Caco-2 (cell line): Measurements from ENCODE around the gene ZNF469. TPM values are rescaled to one million over a fixed set of nuclear protein-coding genes. Genes with fewer than 3 reads are reported as not detected.

Source experiments
- BruUV-seq: library from RNA; stranded (reverse); fragments of 400-500 nt; replicated peaks from 2 replicates; lab custom pipeline; 2021; lab: Mats Ljungman, UMichigan
- CTCF ChIA-PET: fragments of 300-600 bp; sonication (Branson Sonifier 250); formaldehyde crosslinking; loops from one replicate; lab custom pipeline; 2022; ENCODE audit warnings: antibody characterized with exemption; lab: Charles Lee
- POLR2A ChIA-PET: fragments of 300-600 bp; sonication (Branson Sonifier 250); formaldehyde crosslinking; loops from one replicate; lab custom pipeline; 2022; ENCODE audit warnings: antibody characterized with exemption; lab: Charles Lee
- DNase-seq, 2 experiments: peaks; one replicate each; pipeline versions ENCODE4 v3.0.0 to v3.0.0-alpha.2; 2020 to 2022
- H3K27me3 ChIP-seq: replicated peaks from 2 replicates; pipeline ENCODE4 v1.6.0; 2011; ENCODE audit warnings: low read length; ENCODE audit not compliant: control insufficient read depth, insufficient read depth
- H3K36me3 ChIP-seq: 2 replicates; pipeline ENCODE4 v1.5.1; 2011; ENCODE audit warnings: low read length; ENCODE audit not compliant: control insufficient read depth, insufficient read depth
- H3K4me1 ChIP-seq: fragments of 250-450 bp; sonication (Bioruptor Pico); 2 replicates; pipeline ENCODE4 v1.5.1; 2020; ENCODE audit warnings: mild to moderate bottlenecking
- H3K4me3 ChIP-seq: 2 replicates; pipeline ENCODE4 v1.5.1; 2011; ENCODE audit warnings: low read depth, mild to moderate bottlenecking, control low read depth, low read length
- H3K9me3 ChIP-seq: fragments of 250-450 bp; sonication (Bioruptor Pico); 2 replicates; pipeline ENCODE4 v1.5.1; 2020; ENCODE audit warnings: mild to moderate bottlenecking, moderate library complexity
- H3K27ac Mint-ChIP-seq: one replicate; pipeline ENCODE4 v1.8.0; 2022; ENCODE audit warnings: mixed read lengths; ENCODE audit not compliant: unreplicated experiment
- H3K27me3 Mint-ChIP-seq: one replicate; pipeline ENCODE4 v1.8.0; 2022; ENCODE audit warnings: mixed read lengths; ENCODE audit not compliant: insufficient read depth, unreplicated experiment
- H3K36me3 Mint-ChIP-seq: one replicate; pipeline ENCODE4 v1.8.0; 2022; ENCODE audit warnings: mild to moderate bottlenecking, mixed read lengths; ENCODE audit not compliant: insufficient read depth, unreplicated experiment
- H3K4me1 Mint-ChIP-seq: one replicate; pipeline ENCODE4 v1.8.0; 2022; ENCODE audit warnings: low read depth, mixed read lengths; ENCODE audit not compliant: unreplicated experiment
- H3K4me3 Mint-ChIP-seq: one replicate; pipeline ENCODE4 v1.8.0; 2022; ENCODE audit warnings: mild to moderate bottlenecking, moderate library complexity, mixed read lengths; ENCODE audit not compliant: unreplicated experiment
- H3K9me3 Mint-ChIP-seq: one replicate; pipeline ENCODE4 v1.8.0; 2022; ENCODE audit warnings: mixed read lengths; ENCODE audit not compliant: unreplicated experiment
- intact Hi-C: fragments of 100-400 bp; cut with micrococcal nuclease; formaldehyde crosslinking; loops from one replicate; pipeline ENCODE4 v1.10.0; 2022; ENCODE audit not compliant: unreplicated experiment
- total RNA-seq: library from RNA; stranded (reverse); gene quantifications from 2 replicates; pipeline ENCODE4 v1.2.3, GENCODE V29; 2022
- TF ChIP-seq, protein P1 (sequence below), 2 experiments: fragments of 200-600 bp in 1 of 2; IDR thresholded peaks; 1 replicate in 1 of 2; 2 replicates in 1 of 2; pipeline versions ENCODE4 v1.5.1 to v1.8.0; 2011 to 2022; ENCODE audit warnings: antibody characterized with exemption in 1 of 2, control low read depth in 1 of 2, inconsistent platforms in 1 of 2, low read depth in 1 of 2, low read length in 1 of 2, mild to moderate bottlenecking in 1 of 2, moderate library complexity in 1 of 2; ENCODE audit not compliant: insufficient read depth in 1 of 2, severe bottlenecking in 1 of 2, unreplicated experiment in 1 of 2

Gene ZNF469
- total RNA-seq, 1 experiment from 2014 or later: 0.07 TPM

DNA sequence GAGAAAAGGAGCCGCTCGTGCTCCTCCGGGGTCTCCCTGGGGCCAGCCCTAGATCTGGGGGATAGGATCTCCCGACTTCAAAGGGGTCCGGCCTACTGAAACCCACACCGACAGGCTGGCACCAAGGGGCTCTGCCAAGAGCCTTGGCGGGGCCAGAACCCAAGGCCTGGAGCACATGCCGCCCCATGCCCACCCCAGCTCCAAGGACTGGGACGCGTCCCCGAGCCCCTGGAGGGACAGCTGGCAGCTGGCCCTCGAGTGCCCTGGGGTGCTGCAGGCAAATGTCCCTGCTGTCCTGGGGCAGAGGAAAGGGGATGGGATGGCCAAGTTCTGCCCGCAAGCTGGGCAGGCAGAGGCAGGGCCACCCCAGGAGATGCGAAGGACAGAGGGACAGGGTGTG lies 38.5 kb downstream of the ZNF469 start:
- Histone ChIP-seq H3K4me3 (no peak overlapping the region), H3K9me3 (no peaks in the 10 kb centered on the region), H3K27me3 (no peaks in the 10 kb centered on the region), H3K4me1 (no peaks in the 10 kb centered on the region), H3K36me3 (no peaks in the 10 kb centered on the region)
- no TSS peak for BruUV-seq
- CTCF ChIA-PET: no interaction called here
- no peak overlapping the region for H3K27ac Mint-ChIP-seq
- POLR2A ChIA-PET: no interaction called here
- no peak overlapping the region for H3K4me3 Mint-ChIP-seq
- DNase-seq: no peak
- H3K9me3 Mint-ChIP-seq: no peaks in the 10 kb centered on the region
- no peaks in the 10 kb centered on the region for H3K36me3 Mint-ChIP-seq
- peaks cover 4% of the 10 kb centered on the region for H3K27me3 Mint-ChIP-seq
- intact Hi-C loops: no loop called here
- no peaks in the 10 kb centered on the region for H3K4me1 Mint-ChIP-seq
- TF ChIP-seq, protein P1, sequence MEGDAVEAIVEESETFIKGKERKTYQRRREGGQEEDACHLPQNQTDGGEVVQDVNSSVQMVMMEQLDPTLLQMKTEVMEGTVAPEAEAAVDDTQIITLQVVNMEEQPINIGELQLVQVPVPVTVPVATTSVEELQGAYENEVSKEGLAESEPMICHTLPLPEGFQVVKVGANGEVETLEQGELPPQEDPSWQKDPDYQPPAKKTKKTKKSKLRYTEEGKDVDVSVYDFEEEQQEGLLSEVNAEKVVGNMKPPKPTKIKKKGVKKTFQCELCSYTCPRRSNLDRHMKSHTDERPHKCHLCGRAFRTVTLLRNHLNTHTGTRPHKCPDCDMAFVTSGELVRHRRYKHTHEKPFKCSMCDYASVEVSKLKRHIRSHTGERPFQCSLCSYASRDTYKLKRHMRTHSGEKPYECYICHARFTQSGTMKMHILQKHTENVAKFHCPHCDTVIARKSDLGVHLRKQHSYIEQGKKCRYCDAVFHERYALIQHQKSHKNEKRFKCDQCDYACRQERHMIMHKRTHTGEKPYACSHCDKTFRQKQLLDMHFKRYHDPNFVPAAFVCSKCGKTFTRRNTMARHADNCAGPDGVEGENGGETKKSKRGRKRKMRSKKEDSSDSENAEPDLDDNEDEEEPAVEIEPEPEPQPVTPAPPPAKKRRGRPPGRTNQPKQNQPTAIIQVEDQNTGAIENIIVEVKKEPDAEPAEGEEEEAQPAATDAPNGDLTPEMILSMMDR (IDR thresholded peaks at IDR 0.05; ENCODE audit: insufficient read depth in 1 of 2, low read depth in 1 of 2, low read length in 1 of 2, severe bottlenecking in 1 of 2, unreplicated experiment in 1 of 2): no peak

DNA sequence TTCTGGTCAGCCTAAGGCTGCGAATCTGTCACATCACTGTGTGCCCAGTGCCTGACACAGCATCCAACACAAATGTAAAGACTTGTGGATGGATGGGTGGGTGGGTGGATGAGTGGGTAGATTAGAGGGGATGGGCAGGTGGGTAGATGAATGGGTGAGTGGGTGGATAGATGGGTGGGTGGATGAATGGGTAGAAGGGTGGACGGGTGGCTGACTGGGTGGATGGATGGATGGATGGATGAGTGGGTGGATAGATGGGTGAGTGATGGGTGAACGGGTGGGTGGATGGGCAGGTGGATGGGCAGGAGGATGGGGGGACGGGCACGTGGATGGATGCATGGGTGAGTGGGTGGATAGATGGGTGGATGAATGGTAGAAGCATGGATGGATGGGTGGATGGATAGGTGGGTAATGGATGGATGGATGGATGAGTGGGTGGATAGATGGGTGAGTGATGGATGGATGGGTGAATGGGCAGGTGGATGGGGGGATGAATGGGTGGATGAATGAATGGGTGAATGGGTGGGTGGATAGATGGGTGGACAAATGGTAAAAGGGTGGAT lies 39.2 kb downstream of the ZNF469 start:
- TF ChIP-seq, protein P1 (IDR thresholded peaks at IDR 0.05; ENCODE audit: insufficient read depth in 1 of 2, low read depth in 1 of 2, low read length in 1 of 2, severe bottlenecking in 1 of 2, unreplicated experiment in 1 of 2): no peak
- H3K9me3 Mint-ChIP-seq: no peaks in the 10 kb centered on the region
- H3K36me3 ChIP-seq: no peaks in the 10 kb centered on the region
- no peak overlapping the region for H3K4me3 ChIP-seq
- no peak for DNase-seq
- H3K27me3 Mint-ChIP-seq: peaks cover 4% of the 10 kb centered on the region
- ChIA-PET POLR2A (no interaction called here), CTCF (no interaction called here)
- intact Hi-C loops: no loop called here
- H3K4me1 ChIP-seq: no peaks in the 10 kb centered on the region
- no peaks in the 10 kb centered on the region for H3K27me3 ChIP-seq
- H3K4me3 Mint-ChIP-seq: no peak overlapping the region
- H3K4me1 Mint-ChIP-seq: no peaks in the 10 kb centered on the region
- H3K36me3 Mint-ChIP-seq: no peaks in the 10 kb centered on the region
- BruUV-seq: no TSS peak
- no peaks in the 10 kb centered on the region for H3K9me3 ChIP-seq
- H3K27ac Mint-ChIP-seq: no peak overlapping the region

DNA sequence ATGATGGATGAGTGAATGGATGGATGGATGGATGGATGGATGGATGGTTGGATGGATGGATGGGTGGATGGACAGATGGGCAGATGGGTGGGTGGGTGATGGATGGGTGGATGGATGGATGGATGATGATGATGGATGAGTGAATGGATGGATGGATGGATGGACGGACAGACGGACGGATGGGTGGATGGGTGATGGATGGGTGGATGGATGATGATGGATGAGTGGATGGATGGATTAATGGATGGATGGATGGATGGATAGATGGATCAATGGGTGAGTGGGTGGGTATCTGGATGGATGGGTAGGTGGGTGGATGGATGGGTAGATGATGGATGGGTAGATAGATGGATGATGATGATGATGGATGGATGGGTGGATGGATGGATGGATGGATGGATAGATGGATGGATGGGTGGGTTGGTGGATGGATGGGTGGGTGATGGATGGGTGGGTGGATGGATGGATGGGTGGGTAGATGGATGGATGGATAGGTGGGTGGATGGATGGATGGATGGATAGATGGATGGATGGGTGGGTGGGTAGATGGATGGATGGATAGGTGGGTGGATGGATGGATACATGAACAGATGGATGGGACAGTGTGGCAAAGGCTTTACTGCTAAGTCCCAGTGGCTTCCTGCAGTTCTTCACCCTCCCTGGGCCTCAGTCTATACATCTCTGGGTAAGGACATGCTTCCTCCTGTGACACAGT lies 40.1 kb downstream of the ZNF469 start:
- Histone ChIP-seq H3K27me3 (no peaks in the 10 kb centered on the region), H3K4me1 (no peaks in the 10 kb centered on the region), H3K4me3 (no peak overlapping the region), H3K36me3 (no peaks in the 10 kb centered on the region), H3K9me3 (no peaks in the 10 kb centered on the region)
- ChIA-PET POLR2A (no interaction called here), CTCF (no interaction called here)
- no peaks in the 10 kb centered on the region for H3K9me3 Mint-ChIP-seq
- no TSS peak for BruUV-seq
- no peak overlapping the region for H3K4me3 Mint-ChIP-seq
- intact Hi-C loops: no loop called here
- H3K36me3 Mint-ChIP-seq: no peaks in the 10 kb centered on the region
- no peak overlapping the region for H3K27ac Mint-ChIP-seq
- DNase-seq: no peak
- H3K27me3 Mint-ChIP-seq: peaks cover 4% of the 10 kb centered on the region
- TF ChIP-seq, protein P1 (IDR thresholded peaks at IDR 0.05; ENCODE audit: insufficient read depth in 1 of 2, low read depth in 1 of 2, low read length in 1 of 2, severe bottlenecking in 1 of 2, unreplicated experiment in 1 of 2): no peak
- no peaks in the 10 kb centered on the region for H3K4me1 Mint-ChIP-seq
